H9 (cell line): ENCODE data around the gene TRMU. TPM values are rescaled to one million over a fixed set of nuclear protein-coding genes. Genes with fewer than 3 reads are reported as not detected.

ENCODE experiments used
- DNase-seq: peaks from one replicate; pipeline ENCODE4 v3.0.0-alpha.2; 2017
- H2AFZ ChIP-seq: one replicate; pipeline ENCODE4 v1.6.1; 2013; ENCODE audit warnings: mild to moderate bottlenecking, low read length, control low read depth, moderate library complexity
- H2AK5ac ChIP-seq: 2 replicates; pipeline ENCODE4 v1.6.1; 2013; ENCODE audit warnings: low read length, control low read depth, mixed read lengths; ENCODE audit not compliant: insufficient read length
- H2BK120ac ChIP-seq: one replicate; pipeline ENCODE4 v1.6.1; 2013; ENCODE audit warnings: low read depth, mild to moderate bottlenecking, low read length, control low read depth, inconsistent platforms; ENCODE audit not compliant: poor library complexity, severe bottlenecking
- H2BK12ac ChIP-seq: 2 replicates; pipeline ENCODE4 v1.6.1; 2013; ENCODE audit warnings: low read length, control low read depth, mixed read lengths, low read depth; ENCODE audit not compliant: insufficient read length
- H2BK15ac ChIP-seq: 2 replicates; pipeline ENCODE4 v1.6.1; 2013; ENCODE audit warnings: low read depth, low read length, control low read depth
- H2BK20ac ChIP-seq: one replicate; pipeline ENCODE4 v1.6.1; 2013; ENCODE audit warnings: low read depth, mild to moderate bottlenecking, low read length, control low read depth, inconsistent platforms; ENCODE audit not compliant: poor library complexity, severe bottlenecking
- H2BK5ac ChIP-seq: 2 replicates; pipeline ENCODE4 v1.6.1; 2013; ENCODE audit warnings: low read length, control low read depth, mixed read lengths; ENCODE audit not compliant: insufficient read length
- H3K14ac ChIP-seq: 2 replicates; pipeline ENCODE4 v1.6.1; 2013; ENCODE audit warnings: low read length, control low read depth; ENCODE audit not compliant: insufficient read depth
- H3K18ac ChIP-seq: 2 replicates; pipeline ENCODE4 v1.6.1; 2013; ENCODE audit warnings: low read depth, mild to moderate bottlenecking, mixed read lengths, low read length, control low read depth; ENCODE audit not compliant: insufficient read length
- H3K23ac ChIP-seq: 2 replicates; pipeline ENCODE4 v1.6.1; 2013; ENCODE audit warnings: low read length, control low read depth, mixed read lengths, low read depth; ENCODE audit not compliant: insufficient read length
- H3K23me2 ChIP-seq: 2 replicates; pipeline ENCODE4 v1.6.1; 2013; ENCODE audit warnings: low read depth, mild to moderate bottlenecking, mixed read lengths, low read length, control low read depth; ENCODE audit not compliant: insufficient read length, poor library complexity, severe bottlenecking
- H3K27ac ChIP-seq: 2 replicates; pipeline ENCODE4 v1.5.1; 2013; ENCODE audit warnings: low read length, control low read depth, mixed read lengths, low read depth; ENCODE audit not compliant: insufficient read length
- H3K27me3 ChIP-seq: 2 replicates; pipeline ENCODE4 v1.6.1; 2013; ENCODE audit warnings: low read length, control low read depth, inconsistent platforms; ENCODE audit not compliant: insufficient read depth
- H3K4ac ChIP-seq: 2 replicates; pipeline ENCODE4 v1.6.1; 2013; ENCODE audit warnings: low read depth, mild to moderate bottlenecking, control low read depth, inconsistent platforms, low read length, moderate library complexity
- H3K4me1 ChIP-seq: 2 replicates; pipeline ENCODE4 v1.6.1; 2013; ENCODE audit warnings: low read length, control low read depth, inconsistent platforms; ENCODE audit not compliant: insufficient read depth
- H3K4me2 ChIP-seq: 2 replicates; pipeline ENCODE4 v1.6.1; 2013; ENCODE audit warnings: low read length, control low read depth, mixed read lengths; ENCODE audit not compliant: insufficient read length, insufficient read depth
- H3K56ac ChIP-seq: 2 replicates; pipeline ENCODE4 v1.6.1; 2013; ENCODE audit warnings: low read depth, mild to moderate bottlenecking, mixed read lengths, low read length, control low read depth; ENCODE audit not compliant: insufficient read length
- H3K79me1 ChIP-seq: 2 replicates; pipeline ENCODE4 v1.6.1; 2013; ENCODE audit warnings: low read depth, mild to moderate bottlenecking, moderate library complexity, low read length, control low read depth, inconsistent platforms; ENCODE audit not compliant: insufficient read depth, poor library complexity, severe bottlenecking
- H3K79me2 ChIP-seq: 2 replicates; pipeline ENCODE4 v1.6.1; 2013; ENCODE audit warnings: low read length, control low read depth, inconsistent platforms; ENCODE audit not compliant: insufficient read depth
- H3K9ac ChIP-seq: 2 replicates; pipeline ENCODE4 v1.6.1; 2013; ENCODE audit warnings: low read length, control low read depth, mixed read lengths; ENCODE audit not compliant: insufficient read length; ENCODE audit errors: extremely low read depth
- H3K9me3 ChIP-seq: one replicate; pipeline ENCODE4 v1.6.1; 2013; ENCODE audit warnings: low read depth, low read length, inconsistent platforms; ENCODE audit not compliant: control insufficient read depth
- H3T11ph ChIP-seq: one replicate; pipeline ENCODE4 v1.6.1; 2013; ENCODE audit warnings: mild to moderate bottlenecking, low read length, control low read depth, inconsistent platforms
- H4K20me1 ChIP-seq: one replicate; pipeline ENCODE4 v1.6.1; 2013; ENCODE audit not compliant: control insufficient read depth, insufficient read length, insufficient read depth
- H4K5ac ChIP-seq: 2 replicates; pipeline ENCODE4 v1.6.1; 2013; ENCODE audit warnings: low read depth, mild to moderate bottlenecking, mixed read lengths, low read length, control low read depth; ENCODE audit not compliant: insufficient read length
- H4K8ac ChIP-seq: replicated peaks from 2 replicates; pipeline ENCODE4 v1.6.1; 2013; ENCODE audit warnings: low read length, control low read depth, mixed read lengths, low read depth; ENCODE audit not compliant: insufficient read length
- H4K91ac ChIP-seq: 2 replicates; pipeline ENCODE4 v1.6.1; 2013; ENCODE audit warnings: low read depth, mild to moderate bottlenecking, moderate library complexity, mixed read lengths, low read length, control low read depth; ENCODE audit not compliant: insufficient read length
- H3K27ac Mint-ChIP-seq, 3 experiments: 2 replicates in 2 of 3; 3 replicates in 1 of 3; pipeline ENCODE4 v1.8.0; 2020 to 2021; ENCODE audit warnings: mixed read lengths in 3 of 3, mild to moderate bottlenecking in 1 of 3, moderate library complexity in 1 of 3
- H3K27me3 Mint-ChIP-seq: 2 replicates; pipeline ENCODE4 v1.8.0; 2021; ENCODE audit warnings: low read depth, mild to moderate bottlenecking, moderate library complexity, mixed read lengths
- H3K36me3 Mint-ChIP-seq, 3 experiments: 2 replicates in 2 of 3; 3 replicates in 1 of 3; pipeline ENCODE4 v1.8.0; 2020 to 2021; ENCODE audit warnings: low read depth in 3 of 3, mixed read lengths in 3 of 3; ENCODE audit not compliant: insufficient read depth in 1 of 3
- H3K4me1 Mint-ChIP-seq, 2 experiments: 2 replicates each; pipeline ENCODE4 v1.8.0; 2020; ENCODE audit warnings: mixed read lengths in 2 of 2
- H3K4me3 Mint-ChIP-seq, 2 experiments: 2 replicates in 1 of 2; 3 replicates in 1 of 2; pipeline ENCODE4 v1.8.0; 2020 to 2021; ENCODE audit warnings: mild to moderate bottlenecking in 2 of 2, mixed read lengths in 2 of 2, moderate library complexity in 1 of 2
- H3K9me3 Mint-ChIP-seq, 2 experiments: 2 replicates in 1 of 2; 3 replicates in 1 of 2; pipeline ENCODE4 v1.8.0; 2020; ENCODE audit warnings: mild to moderate bottlenecking in 2 of 2, mixed read lengths in 2 of 2, moderate library complexity in 1 of 2
- CTCF ChIP-seq: fragments of 200-600 bp; sonication (generic); conservative IDR thresholded peaks from 3 replicates; pipeline ENCODE4 v1.8.0; 2021; ENCODE audit warnings: antibody characterized with exemption, mild to moderate bottlenecking
- WGBS: extraction: QIAGEN DNeasy Blood & Tissue Kit; methylation state at CpG from one replicate; pipeline ENCODE4 v1.1.7; 2013; ENCODE audit warnings: missing lambda C conversion rate, low lambda C conversion rate, mixed read lengths; ENCODE audit not compliant: insufficient read length; ENCODE audit errors: extremely low coverage; 5-methylcytosine and 5-hydroxymethylcytosine counted together
- total RNA-seq: library from RNA; stranded (reverse); gene quantifications from 2 replicates; pipeline ENCODE4 v1.2.1, GENCODE V29; 2021

TRMU gene
- total RNA-seq, 1 experiment from 2014 or later, result 86.3 TPM

GRCh38 chr22:46399251-46400024 lies 63.9 kb downstream of the TRMU start:
- no peaks in the 10 kb centered on the region for H3K9me3 Mint-ChIP-seq
- H2BK15ac ChIP-seq, result no peak overlapping the region
- H3K18ac ChIP-seq, result no peak overlapping the region
- H2BK12ac ChIP-seq, result no peak overlapping the region
- H4K20me1 ChIP-seq, result no peaks in the 10 kb centered on the region
- no peak overlapping the region for H4K8ac ChIP-seq
- no peaks in the 10 kb centered on the region for H3K79me1 ChIP-seq
- no CpG with 5 or more reads among the region's 16 CpGs for WGBS
- H3K27me3 Mint-ChIP-seq, result no peaks in the 10 kb centered on the region
- H3K9me3 ChIP-seq, result no peaks in the 10 kb centered on the region
- H3K23me2 ChIP-seq, result no peaks in the 10 kb centered on the region
- no peak overlapping the region for H3K56ac ChIP-seq
- H3K23ac ChIP-seq, result no peak overlapping the region
- H3K4ac ChIP-seq, result no peak overlapping the region
- no peak overlapping the region for H2BK20ac ChIP-seq
- no peak for TF ChIP-seq CTCF
- H2BK5ac ChIP-seq, result no peak overlapping the region
- no peak overlapping the region for H3K4me2 ChIP-seq
- no peaks in the 10 kb centered on the region for H3K79me2 ChIP-seq
- H3K4me1 Mint-ChIP-seq, result no peaks in the 10 kb centered on the region
- H3K4me3 Mint-ChIP-seq, result no peak overlapping the region; a peak in 1 of 5 replicates
- no peak overlapping the region for H3K27ac Mint-ChIP-seq
- no peak overlapping the region for H2AFZ ChIP-seq
- no peak overlapping the region for H3T11ph ChIP-seq
- H3K14ac ChIP-seq, result no peak overlapping the region
- no peak overlapping the region for H3K9ac ChIP-seq
- H2BK120ac ChIP-seq, result no peak overlapping the region
- H3K27ac ChIP-seq, result no peak overlapping the region
- H2AK5ac ChIP-seq, result no peak overlapping the region
- H3K27me3 ChIP-seq, result no peaks in the 10 kb centered on the region
- no peak overlapping the region for H4K5ac ChIP-seq
- no peak for DNase-seq
- H4K91ac ChIP-seq, result no peak overlapping the region
- no peaks in the 10 kb centered on the region for H3K4me1 ChIP-seq
- peaks cover 1 to 6% (median 5%) of the 10 kb centered on the region in 3 experiments; a peak in 2 of 7 replicates for H3K36me3 Mint-ChIP-seq
